Tibial nerve (tissue), 4 donors: ENCODE results near the gene SRSF3. TPM values are rescaled to one million over a fixed set of nuclear protein-coding genes. Genes with fewer than 3 reads are reported as not detected.
A peak's percentile ranks its signal among the peaks of the same experiment; 100 is the strongest.

Experiments
- DNase-seq, 2 donors: peaks; one replicate each; pipeline ENCODE4 v3.0.0-alpha.2; 2019; ENCODE audit warnings: low spot score in 2 of 2
- H3K27ac ChIP-seq, 4 donors: fragments of 200-600 bp; sonication (generic) in 3 of 4; one replicate each; pipeline ENCODE4 v1.5.1; 2017 to 2019; ENCODE audit warnings: mild to moderate bottlenecking in 1 of 4
- H3K27me3 ChIP-seq, 2 donors: fragments of 200-600 bp; sonication (generic) in 1 of 2; one replicate each; pipeline versions ENCODE4 v1.5.1 to v1.6.0; 2017 to 2019
- H3K36me3 ChIP-seq, 3 donors: fragments of 200-600 bp; sonication (generic); one replicate each; pipeline ENCODE4 v1.5.1; 2018 to 2019
- H3K4me1 ChIP-seq, 4 donors: fragments of 200-600 bp; sonication (generic) in 3 of 4; one replicate each; pipeline ENCODE4 v1.5.1; 2017 to 2019
- H3K4me3 ChIP-seq, 4 donors: fragments of 200-600 bp; sonication (generic) in 3 of 4; one replicate each; pipeline ENCODE4 v1.5.1; 2017 to 2019; ENCODE audit warnings: mild to moderate bottlenecking in 1 of 4, moderate library complexity in 1 of 4
- H3K9me3 ChIP-seq, 4 donors: fragments of 200-600 bp; sonication (generic) in 3 of 4; one replicate each; pipeline ENCODE4 v1.5.1; 2017 to 2019
- CTCF ChIP-seq, 5 experiments: fragments of 200-600 bp in 3 of 5; fragments of 450-650 bp in 2 of 5; sonication (generic) in 3 of 5; IDR thresholded peaks; one replicate each; pipeline ENCODE4 v1.5.1; 2016 to 2019; ENCODE audit warnings: antibody characterized with exemption in 5 of 5, mild to moderate bottlenecking in 3 of 5, moderate library complexity in 2 of 5
- EP300 ChIP-seq, 2 donors: sonication (generic); formaldehyde crosslinking; IDR thresholded peaks; one replicate each; pipeline ENCODE4 v1.6.1; 2017; ENCODE audit warnings: antibody characterized with exemption in 2 of 2, mild to moderate bottlenecking in 1 of 2
- POLR2A ChIP-seq, 2 donors: fragments of 450-650 bp; IDR thresholded peaks; one replicate each; pipeline ENCODE4 v1.6.1; 2017; ENCODE audit warnings: antibody characterized with exemption in 2 of 2, mild to moderate bottlenecking in 2 of 2, moderate library complexity in 2 of 2
- WGBS, 2 donors: methylation state at CpG; one replicate each; pipeline ENCODE4 v1.1.5; 2018; 5-methylcytosine and 5-hydroxymethylcytosine counted together
- total RNA-seq, 4 donors: library from RNA; depleted of rRNA; stranded (reverse); fragments of >200 nt; gene quantifications; one replicate each; pipeline ENCODE4 v1.1.0, GENCODE V29; 2016

Gene SRSF3
- total RNA-seq, 4 donors from 2014 or later, result 185 to 260 (median 221) TPM

GRCh38 chr6:36639171-36639808 is 45.1 kb downstream of the SRSF3 start:
- no peak for DNase-seq
- no peaks in the 10 kb centered on the region for H3K27me3 ChIP-seq
- no peak overlapping the region for H3K27ac ChIP-seq
- 86 to 88% methylated on average over 11 of the region's 11 CpGs for WGBS, 2 donors
- H3K4me1 ChIP-seq, result peaks cover 0 to 21% (median 11%) of the 10 kb centered on the region in 4 donors
- no peaks in the 10 kb centered on the region for H3K36me3 ChIP-seq
- no peak for TF ChIP-seq CTCF (IDR thresholded peaks at IDR 0.05)
- TF ChIP-seq EP300 (IDR thresholded peaks at IDR 0.05), result no peak
- no peak for TF ChIP-seq POLR2A (IDR thresholded peaks at IDR 0.05)
- H3K4me3 ChIP-seq, result no peak overlapping the region
- H3K9me3 ChIP-seq, result no peaks in the 10 kb centered on the region

- no peak for DNase-seq
- H3K4me1 ChIP-seq, result peaks cover 0 to 15% (median 9%) of the 10 kb centered on the region in 4 donors
- 55 to 65% methylated on average over 3 of the region's 3 CpGs for WGBS, 2 donors
- no peaks in the 10 kb centered on the region for H3K36me3 ChIP-seq
- H3K9me3 ChIP-seq, result no peaks in the 10 kb centered on the region
- TF ChIP-seq CTCF (IDR thresholded peaks at IDR 0.05), result no peak
- no peak for TF ChIP-seq POLR2A (IDR thresholded peaks at IDR 0.05)
- no peak for TF ChIP-seq EP300 (IDR thresholded peaks at IDR 0.05)
- H3K27ac ChIP-seq, result peak overlapping the region in 1 of 4 donors; percentile 4
- H3K4me3 ChIP-seq, result no peak overlapping the region
- H3K27me3 ChIP-seq, result no peaks in the 10 kb centered on the region
These were observed 47.4 kb downstream of the SRSF3 start for GRCh38 chr6:36641543-36641942.

GRCh38 chr6:36642913-36643817 is 49.0 kb downstream of the SRSF3 start:
- H3K36me3 ChIP-seq, result no peaks in the 10 kb centered on the region
- WGBS, 2 donors, result 52 to 57% methylated on average over 6 to 8 of the region's 8 CpGs
- H3K27me3 ChIP-seq, result no peaks in the 10 kb centered on the region
- no peak for TF ChIP-seq POLR2A (IDR thresholded peaks at IDR 0.05)
- no peak for TF ChIP-seq EP300 (IDR thresholded peaks at IDR 0.05)
- TF ChIP-seq CTCF (IDR thresholded peaks at IDR 0.05), result no peak
- DNase-seq, result peak; percentile 66 to 71
- H3K9me3 ChIP-seq, result no peaks in the 10 kb centered on the region
- peak overlapping the region in 1 of 4 donors; percentile 67 for H3K27ac ChIP-seq
- peaks cover 0 to 12% (median 9%) of the 10 kb centered on the region in 4 donors for H3K4me1 ChIP-seq
- H3K4me3 ChIP-seq, result no peak overlapping the region

- TF ChIP-seq POLR2A (IDR thresholded peaks at IDR 0.05) (no peak), EP300 (IDR thresholded peaks at IDR 0.05) (no peak), CTCF (IDR thresholded peaks at IDR 0.05) (no peak)
- Histone ChIP-seq H3K9me3 (no peaks in the 10 kb centered on the region), H3K27me3 (no peaks in the 10 kb centered on the region), H3K4me1 (peaks cover 0 to 12% (median 9%) of the 10 kb centered on the region in 4 donors), H3K36me3 (no peaks in the 10 kb centered on the region), H3K27ac (no peak overlapping the region), H3K4me3 (no peak overlapping the region)
- 82 to 86% methylated on average over 4 of the region's 4 CpGs for WGBS, 2 donors
- no peak for DNase-seq
These were observed 49.8 kb downstream of the SRSF3 start for GRCh38 chr6:36643977-36644376.

GRCh38 chr6:36649086-36649485 is 54.9 kb downstream of the SRSF3 start:
- TF ChIP-seq CTCF (IDR thresholded peaks at IDR 0.05), result no peak
- no peak for TF ChIP-seq EP300 (IDR thresholded peaks at IDR 0.05)
- TF ChIP-seq POLR2A (IDR thresholded peaks at IDR 0.05), result no peak
- no peak overlapping the region for H3K27ac ChIP-seq
- no peak for DNase-seq
- no peaks in the 10 kb centered on the region for H3K36me3 ChIP-seq
- no peak overlapping the region for H3K4me3 ChIP-seq
- H3K9me3 ChIP-seq, result no peaks in the 10 kb centered on the region
- H3K27me3 ChIP-seq, result no peaks in the 10 kb centered on the region
- H3K4me1 ChIP-seq, result peaks cover 0 to 12% (median 0%) of the 10 kb centered on the region in 4 donors
- WGBS, 2 donors, result 81 to 82% methylated on average over 3 of the region's 3 CpGs
